ENCODE measurements around the gene NTN3. TPM values are rescaled to one million over a fixed set of nuclear protein-coding genes. Genes with fewer than 3 reads are reported as not detected.

NTN3 gene
- total RNA-seq, 1 donor from 2014 or later = 0.23 TPM

DNA sequence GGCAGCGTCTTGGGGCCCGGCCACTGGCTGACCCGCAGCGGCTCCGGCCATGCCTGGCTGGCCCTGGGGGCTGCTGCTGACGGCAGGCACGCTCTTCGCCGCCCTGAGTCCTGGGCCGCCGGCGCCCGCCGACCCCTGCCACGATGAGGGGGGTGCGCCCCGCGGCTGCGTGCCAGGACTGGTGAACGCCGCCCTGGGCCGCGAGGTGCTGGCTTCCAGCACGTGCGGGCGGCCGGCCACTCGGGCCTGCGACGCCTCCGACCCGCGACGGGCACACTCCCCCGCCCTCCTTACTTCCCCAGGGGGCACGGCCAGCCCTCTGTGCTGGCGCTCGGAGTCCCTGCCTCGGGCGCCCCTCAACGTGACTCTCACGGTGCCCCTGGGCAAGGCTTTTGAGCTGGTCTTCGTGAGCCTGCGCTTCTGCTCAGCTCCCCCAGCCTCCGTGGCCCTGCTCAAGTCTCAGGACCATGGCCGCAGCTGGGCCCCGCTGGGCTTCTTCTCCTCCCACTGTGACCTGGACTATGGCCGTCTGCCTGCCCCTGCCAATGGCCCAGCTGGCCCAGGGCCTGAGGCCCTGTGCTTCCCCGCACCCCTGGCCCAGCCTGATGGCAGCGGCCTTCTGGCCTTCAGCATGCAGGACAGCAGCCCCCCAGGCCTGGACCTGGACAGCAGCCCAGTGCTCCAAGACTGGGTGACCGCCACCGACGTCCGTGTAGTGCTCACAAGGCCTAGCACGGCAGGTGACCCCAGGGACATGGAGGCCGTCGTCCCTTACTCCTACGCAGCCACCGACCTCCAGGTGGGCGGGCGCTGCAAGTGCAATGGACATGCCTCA, 773 bp downstream of the NTN3 start:
- DNase-seq (ENCODE audit: low read depth) = no peak
- H3K4me3 ChIP-seq (ENCODE audit: low read depth, low read length) = peak overlapping the region; percentile 31
- no peak for TF ChIP-seq CTCF (conservative IDR thresholded peaks at IDR 0.05; ENCODE audit: low read depth, low read length)

GRCh38 chr16:2472488-2472864, 1.4 kb downstream of the NTN3 start:
- no peak for DNase-seq (ENCODE audit: low read depth)
- TF ChIP-seq CTCF (conservative IDR thresholded peaks at IDR 0.05; ENCODE audit: low read depth, low read length) = no peak
- no peak overlapping the region for H3K4me3 ChIP-seq (ENCODE audit: low read depth, low read length)

- no peak for TF ChIP-seq CTCF (conservative IDR thresholded peaks at IDR 0.05; ENCODE audit: low read depth, low read length)
- no peak overlapping the region for H3K4me3 ChIP-seq (ENCODE audit: low read depth, low read length)
- DNase-seq (ENCODE audit: low read depth) = no peak
These were observed 1.9 kb downstream of the NTN3 start for GRCh38 chr16:2472885-2473445.

DNA sequence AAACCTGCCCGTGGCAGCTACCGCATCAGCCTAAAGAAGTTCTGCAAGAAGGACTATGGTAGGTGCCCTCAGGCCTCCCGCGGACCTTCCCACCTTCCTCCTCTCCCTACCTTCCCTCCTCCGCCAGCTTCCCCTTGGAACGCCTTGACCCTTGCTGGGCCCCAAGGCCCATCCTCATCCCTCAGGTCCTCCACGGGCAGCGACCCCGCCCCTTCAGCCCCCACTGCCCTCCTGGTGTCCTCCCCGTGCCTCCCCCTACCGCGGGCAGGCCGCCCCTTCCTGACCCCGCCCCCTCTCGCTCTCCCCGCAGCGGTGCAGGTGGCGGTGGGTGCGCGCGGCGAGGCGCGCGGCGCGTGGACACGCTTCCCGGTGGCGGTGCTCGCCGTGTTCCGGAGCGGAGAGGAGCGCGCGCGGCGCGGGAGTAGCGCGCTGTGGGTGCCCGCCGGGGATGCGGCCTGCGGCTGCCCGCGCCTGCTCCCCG, 2.4 kb downstream of the NTN3 start:
- no peak for DNase-seq (ENCODE audit: low read depth)
- TF ChIP-seq CTCF (conservative IDR thresholded peaks at IDR 0.05; ENCODE audit: low read depth, low read length) = no peak
- peak overlapping the region; percentile 29 for H3K4me3 ChIP-seq (ENCODE audit: low read depth, low read length)

GRCh38 chr16:2473999-2474876, 3.1 kb downstream of the NTN3 start:
- peak; percentile 28 for TF ChIP-seq CTCF (conservative IDR thresholded peaks at IDR 0.05; ENCODE audit: low read depth, low read length)
- DNase-seq (ENCODE audit: low read depth) = no peak
- H3K4me3 ChIP-seq (ENCODE audit: low read depth, low read length) = peak overlapping the region; percentile 84

GRCh38 chr16:2474877-2475412, 3.8 kb downstream of the NTN3 start, which contains the start of gene TBC1D24:
Gene TBC1D24, plus strand, starts transcription at chr16:2475127. Its CDS starts 21,022 bp downstream, at chr16:2496149.
- no peak for TF ChIP-seq CTCF (conservative IDR thresholded peaks at IDR 0.05; ENCODE audit: low read depth, low read length)
- peak within 1 kb of the TSS; percentile 84 for H3K4me3 ChIP-seq (ENCODE audit: low read depth, low read length)
- no peak for DNase-seq (ENCODE audit: low read depth)
